Tibial artery (tissue), 4 donors: ENCODE measurements around the gene MEGF10.

Experiments
- DNase-seq, 2 donors: peaks; one replicate each; pipeline ENCODE4 v3.0.0-alpha.2; 2019
- H3K27ac ChIP-seq, 2 donors: fragments of 200-600 bp; sonication (generic) in 1 of 2; 1 replicate in 1 of 2; 2 replicates in 1 of 2; pipeline ENCODE4 v1.5.1; 2018 to 2019; ENCODE audit warnings: mild to moderate bottlenecking in 1 of 2
- H3K27me3 ChIP-seq, 2 donors: fragments of 200-600 bp; sonication (generic) in 1 of 2; one replicate each; pipeline versions ENCODE4 v1.5.1 to v1.6.0; 2016 to 2019
- H3K36me3 ChIP-seq, 3 donors: fragments of 200-600 bp; sonication (generic) in 2 of 3; one replicate each; pipeline ENCODE4 v1.5.1; 2016 to 2019; ENCODE audit warnings: mild to moderate bottlenecking in 2 of 3
- H3K4me1 ChIP-seq, 4 donors: fragments of 200-600 bp; sonication (generic) in 2 of 4; 1 replicate in 3 of 4; 2 replicates in 1 of 4; pipeline ENCODE4 v1.5.1; 2016 to 2019
- H3K4me3 ChIP-seq, 2 donors: fragments of 200-600 bp; sonication (generic) in 1 of 2; 1 replicate in 1 of 2; 2 replicates in 1 of 2; pipeline ENCODE4 v1.5.1; 2018 to 2019; ENCODE audit warnings: mild to moderate bottlenecking in 2 of 2
- H3K9me3 ChIP-seq, 3 donors: fragments of 200-600 bp; sonication (generic) in 1 of 3; one replicate each; pipeline ENCODE4 v1.5.1; 2016 to 2019
- CTCF ChIP-seq, 2 experiments: fragments of 200-600 bp in 1 of 2; fragments of 450-650 bp in 1 of 2; IDR thresholded peaks; one replicate each; pipeline ENCODE4 v1.5.1; 2017 to 2019; ENCODE audit warnings: antibody characterized with exemption in 2 of 2, mild to moderate bottlenecking in 1 of 2, moderate library complexity in 1 of 2
- intact Hi-C: fragments of 100-400 bp; cut with DNase I; formaldehyde crosslinking; loops from one replicate; pipeline ENCODE4 v1.15.0; 2023; ENCODE audit warnings: low total_unique reads

MEGF10 gene

GRCh38 chr5:127297348-127298035 lies 6.9 kb downstream of the MEGF10 start:
- Histone ChIP-seq H3K27ac (no peak overlapping the region), H3K36me3 (no peaks in the 10 kb centered on the region), H3K27me3 (no peaks in the 10 kb centered on the region), H3K4me3 (no peak overlapping the region), H3K4me1 (no peaks in the 10 kb centered on the region), H3K9me3 (no peaks in the 10 kb centered on the region)
- no peak for TF ChIP-seq CTCF (IDR thresholded peaks at IDR 0.05)
- DNase-seq: no peak
- intact Hi-C loops: no loop called here

- DNase-seq: no peak
- no peaks in the 10 kb centered on the region for H3K36me3 ChIP-seq
- no peak overlapping the region for H3K27ac ChIP-seq
- no peaks in the 10 kb centered on the region for H3K9me3 ChIP-seq
- no peak overlapping the region for H3K4me3 ChIP-seq
- intact Hi-C loops: no loop called here
- no peaks in the 10 kb centered on the region for H3K27me3 ChIP-seq
- no peaks in the 10 kb centered on the region for H3K4me1 ChIP-seq
- no peak for TF ChIP-seq CTCF (IDR thresholded peaks at IDR 0.05)
Measured at GRCh38 chr5:127298036-127298429, 7.4 kb downstream of the MEGF10 start.

- Histone ChIP-seq H3K4me1 (no peaks in the 10 kb centered on the region), H3K4me3 (no peak overlapping the region), H3K9me3 (no peaks in the 10 kb centered on the region), H3K36me3 (no peaks in the 10 kb centered on the region), H3K27me3 (no peaks in the 10 kb centered on the region), H3K27ac (no peak overlapping the region)
- intact Hi-C loops: no loop called here
- no peak for DNase-seq
- TF ChIP-seq CTCF (IDR thresholded peaks at IDR 0.05): no peak
Measured at GRCh38 chr5:127298656-127299055, 8.1 kb downstream of the MEGF10 start.

GRCh38 chr5:127299678-127300077 lies 9.1 kb downstream of the MEGF10 start:
- H3K4me3 ChIP-seq: no peak overlapping the region

GRCh38 chr5:127302509-127302908 lies 11.9 kb downstream of the MEGF10 start:
- intact Hi-C loops: no loop called here
- no peak overlapping the region for H3K27ac ChIP-seq
- no peak for DNase-seq

More at GRCh38 chr5:127299678-127300077, 9.1 kb downstream of the MEGF10 start:
- Histone ChIP-seq H3K4me1 (no peaks in the 10 kb centered on the region), H3K36me3 (no peaks in the 10 kb centered on the region), H3K9me3 (no peaks in the 10 kb centered on the region), H3K27ac (no peak overlapping the region), H3K27me3 (no peaks in the 10 kb centered on the region)
- no peak for DNase-seq
- intact Hi-C loops: no loop called here
- no peak for TF ChIP-seq CTCF (IDR thresholded peaks at IDR 0.05)

More at GRCh38 chr5:127302509-127302908, 11.9 kb downstream of the MEGF10 start:
- Histone ChIP-seq H3K36me3 (no peaks in the 10 kb centered on the region), H3K9me3 (no peaks in the 10 kb centered on the region), H3K4me3 (no peak overlapping the region), H3K27me3 (no peaks in the 10 kb centered on the region), H3K4me1 (no peaks in the 10 kb centered on the region)
- TF ChIP-seq CTCF (IDR thresholded peaks at IDR 0.05): no peak
